GM18907 (cell line): Measurements from ENCODE around the gene CRTC1.

Experiments used
- ATAC-seq: cut with Tn5 transposase; IDR thresholded peaks from one replicate; pipeline ENCODE4 v1.9.1; 2021; ENCODE audit warnings: mild to moderate bottlenecking, moderate library complexity; ENCODE audit not compliant: unreplicated experiment

Gene CRTC1

GRCh38 chr19:18780631-18781030, 97.2 kb downstream of the CRTC1 start:
- no peak for ATAC-seq

GRCh38 chr19:18781047-18781600, 97.6 kb downstream of the CRTC1 start:
- no peak for ATAC-seq

- ATAC-seq = no peak
Observed at GRCh38 chr19:18781885-18782527, 98.5 kb downstream of the CRTC1 start.

- ATAC-seq = no peak
Observed at GRCh38 chr19:18782559-18783225, 99.2 kb downstream of the CRTC1 start.

GRCh38 chr19:18783958-18784785, 100.7 kb downstream of the CRTC1 start:
- no peak for ATAC-seq

- ATAC-seq = no peak
Observed at GRCh38 chr19:18784786-18785120, 101.3 kb downstream of the CRTC1 start.

GRCh38 chr19:18785179-18786124, 102.0 kb downstream of the CRTC1 start:
- no peak for ATAC-seq

GRCh38 chr19:18788529-18789421, 105.3 kb downstream of the CRTC1 start:
- ATAC-seq = no peak

GRCh38 chr19:18789422-18789869, 106.0 kb downstream of the CRTC1 start:
- no peak for ATAC-seq

GRCh38 chr19:18789883-18790565, 106.5 kb downstream of the CRTC1 start:
- no peak for ATAC-seq

- no peak for ATAC-seq
Observed at GRCh38 chr19:18790566-18791314, 107.3 kb downstream of the CRTC1 start, which contains the start of gene COMP. Gene COMP (minus strand): TSS chr19:18791305. CDS start chr19:18791269, 36 bp downstream.

GRCh38 chr19:18791315-18791678, 107.8 kb downstream of the CRTC1 start:
- no peak for ATAC-seq

- ATAC-seq = no peak
Observed at GRCh38 chr19:18792661-18793060, 109.2 kb downstream of the CRTC1 start.

GRCh38 chr19:18793144-18794028, 109.9 kb downstream of the CRTC1 start:
- ATAC-seq = no peak

GRCh38 chr19:18794029-18794313, 110.5 kb downstream of the CRTC1 start:
- no peak for ATAC-seq

GRCh38 chr19:18794692-18795091, 111.2 kb downstream of the CRTC1 start:
- no peak for ATAC-seq

- no peak for ATAC-seq
Observed at GRCh38 chr19:18795540-18795939, 112.1 kb downstream of the CRTC1 start.
